Measurements from ENCODE around the gene DCC. TPM values are rescaled to one million over a fixed set of nuclear protein-coding genes. Genes with fewer than 3 reads are reported as not detected.
A peak's percentile ranks its signal among the peaks of the same experiment; 100 is the strongest.

The DCC gene
- total RNA-seq, 1 donor from 2014 or later, result not detected

- ATAC-seq (ENCODE audit: poor library complexity), result peak; percentile 27
- intact Hi-C loops (cut with DNase I), result no loop called here
- DNase-seq, result no peak
Observed at GRCh38 chr18:52716973-52717372, 377.0 kb downstream of the DCC start.

GRCh38 chr18:52722904-52723303 is 382.9 kb downstream of the DCC start:
- intact Hi-C loops (cut with DNase I), result no loop called here
- DNase-seq (no peak), ATAC-seq (ENCODE audit: poor library complexity) (no peak)

- DNase-seq, result no peak
- no peak for ATAC-seq (ENCODE audit: poor library complexity)
- intact Hi-C loops (cut with DNase I), result no loop called here
Observed at GRCh38 chr18:52723550-52723970, 383.6 kb downstream of the DCC start.

- DNase-seq (no peak), ATAC-seq (ENCODE audit: poor library complexity) (no peak)
- intact Hi-C loops (cut with DNase I), result no loop called here
Observed at GRCh38 chr18:52730972-52731619, 391.1 kb downstream of the DCC start.

- ATAC-seq (ENCODE audit: poor library complexity), result no peak
- intact Hi-C loops (cut with DNase I), result no loop called here
- no peak for DNase-seq
Observed at GRCh38 chr18:52738946-52739345, 398.9 kb downstream of the DCC start.

GRCh38 chr18:52746986-52747385 is 407.0 kb downstream of the DCC start:
- ATAC-seq (ENCODE audit: poor library complexity) (no peak), DNase-seq (no peak)
- intact Hi-C loops (cut with DNase I), result no loop called here

- ATAC-seq (ENCODE audit: poor library complexity), result no peak
- intact Hi-C loops (cut with DNase I), result no loop called here
- DNase-seq, result no peak
Observed at GRCh38 chr18:52747869-52748268, 407.9 kb downstream of the DCC start.

- intact Hi-C loops (cut with DNase I), result no loop called here
- ATAC-seq (ENCODE audit: poor library complexity) (no peak), DNase-seq (no peak)
Observed at GRCh38 chr18:52748343-52748742, 408.3 kb downstream of the DCC start.

- intact Hi-C loops (cut with DNase I), result no loop called here
- DNase-seq, result no peak
- no peak for ATAC-seq (ENCODE audit: poor library complexity)
Observed at GRCh38 chr18:52749542-52749941, 409.5 kb downstream of the DCC start.

GRCh38 chr18:52750995-52751394 is 411.0 kb downstream of the DCC start:
- ATAC-seq (ENCODE audit: poor library complexity) (no peak), DNase-seq (no peak)
- intact Hi-C loops (cut with DNase I), result no loop called here

- intact Hi-C loops (cut with DNase I), result no loop called here
- no peak for DNase-seq
- no peak for ATAC-seq (ENCODE audit: poor library complexity)
Observed at GRCh38 chr18:52764316-52764715, 424.3 kb downstream of the DCC start.

- DNase-seq (no peak), ATAC-seq (ENCODE audit: poor library complexity) (no peak)
- intact Hi-C loops (cut with DNase I), result no loop called here
Observed at GRCh38 chr18:52766002-52766545, 426.1 kb downstream of the DCC start.

GRCh38 chr18:52781113-52781512 is 441.1 kb downstream of the DCC start:
- intact Hi-C loops (cut with DNase I), result no loop called here
- no peak for DNase-seq
- ATAC-seq (ENCODE audit: poor library complexity), result no peak

GRCh38 chr18:52791321-52791720 is 451.3 kb downstream of the DCC start:
- DNase-seq, result no peak
- intact Hi-C loops (cut with DNase I), result no loop called here
- no peak for ATAC-seq (ENCODE audit: poor library complexity)

GRCh38 chr18:52812834-52813233 is 472.8 kb downstream of the DCC start:
- intact Hi-C loops (cut with DNase I), result no loop called here
- no peak for DNase-seq
- no peak for ATAC-seq (ENCODE audit: poor library complexity)

- intact Hi-C loops (cut with DNase I), result no loop called here
- no peak for ATAC-seq (ENCODE audit: poor library complexity)
- no peak for DNase-seq
Observed at GRCh38 chr18:52813635-52814416, 473.8 kb downstream of the DCC start.

- intact Hi-C loops (cut with DNase I), result no loop called here
- no peak for ATAC-seq (ENCODE audit: poor library complexity)
- DNase-seq, result no peak
Observed at GRCh38 chr18:52815651-52816050, 475.7 kb downstream of the DCC start.

- DNase-seq (no peak), ATAC-seq (ENCODE audit: poor library complexity) (no peak)
- intact Hi-C loops (cut with DNase I), result no loop called here
Observed at GRCh38 chr18:52816121-52816520, 476.1 kb downstream of the DCC start.

GRCh38 chr18:52822160-52822559 is 482.2 kb downstream of the DCC start:
- no peak for ATAC-seq (ENCODE audit: poor library complexity)
- DNase-seq, result no peak
- intact Hi-C loops (cut with DNase I), result no loop called here

- ATAC-seq (ENCODE audit: poor library complexity), result no peak
- intact Hi-C loops (cut with DNase I), result no loop called here
- no peak for DNase-seq
Observed at GRCh38 chr18:52824126-52824525, 484.1 kb downstream of the DCC start.
